SU-DHL-6 (cell line): ENCODE results near the gene KRTAP4-1.

Experiments used
- CTCF ChIP-seq: fragments of 200-600 bp; sonication (generic); IDR thresholded peaks from one replicate; pipeline ENCODE4 v1.5.1; 2017; ENCODE audit warnings: antibody characterized with exemption, mild to moderate bottlenecking, low read length, moderate library complexity; ENCODE audit not compliant: insufficient read depth, poor library complexity, severe bottlenecking
- EZH2phosphoT487 ChIP-seq: fragments of 200-600 bp; sonication (generic), shearing (Covaris generic); conservative IDR thresholded peaks from 2 replicates; pipeline ENCODE4 v1.6.1; 2018; ENCODE audit warnings: mild to moderate bottlenecking, antibody characterized with exemption, low read length, moderate library complexity, mixed read lengths

- TF ChIP-seq CTCF (no peak), EZH2phosphoT487 (no peak)
Observed at GRCh38 chr17:41190328-41190727, 5.6 kb upstream of the KRTAP4-1 start.
